T follicular helper cell (primary cell): ENCODE data around the gene VWA3B.
"Not testable (repeated sequence)": the region's sequence is repeated elsewhere in the genome, so short reads cannot be mapped to it uniquely, and the experiment has no call there.

ENCODE experiments used
- DNase-seq: peaks from one replicate; pipeline ENCODE4 v3.0.0-alpha.2; 2020; ENCODE audit warnings: low read depth

The VWA3B gene

DNA sequence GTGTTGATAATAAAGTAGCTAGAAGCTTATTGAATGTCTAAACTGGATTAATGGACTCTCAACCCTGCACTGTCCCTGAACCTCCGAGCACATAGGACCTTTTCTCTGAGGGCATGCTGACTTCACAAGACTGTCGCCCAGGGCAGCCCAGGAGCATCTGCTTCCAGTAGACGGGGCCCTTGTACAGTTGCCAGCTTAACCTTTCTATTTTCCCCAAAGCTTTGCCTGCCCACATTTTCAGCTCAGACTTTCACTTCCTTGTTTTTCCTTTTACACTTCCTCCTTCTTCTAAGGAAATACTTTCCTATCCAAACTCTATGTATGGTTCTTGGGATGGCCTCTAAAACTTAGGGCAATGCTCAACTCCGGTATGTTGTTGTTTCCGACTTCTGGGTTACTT, 1.3 kb downstream of the VWA3B start:
- no peak for DNase-seq

DNA sequence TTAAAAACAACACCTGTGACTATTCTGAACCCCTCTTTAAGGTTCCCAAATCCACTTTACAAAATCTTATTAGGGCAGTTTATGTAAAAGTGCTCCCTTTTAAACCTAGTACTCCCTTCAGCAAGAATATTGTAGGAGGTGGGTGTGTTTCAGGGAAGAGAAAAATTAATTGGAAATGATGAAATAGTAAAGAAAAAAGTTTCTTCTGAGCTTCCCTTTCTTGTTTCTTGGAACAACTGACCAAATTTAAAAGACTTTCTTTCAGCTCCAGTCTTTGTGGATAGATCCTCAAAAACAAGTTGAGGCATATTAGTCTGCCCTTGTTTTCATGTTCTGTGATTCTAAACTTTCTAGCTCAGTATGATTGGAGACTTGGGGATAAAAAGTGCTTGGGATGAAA, 3.0 kb downstream of the VWA3B start:
- no peak for DNase-seq

DNA sequence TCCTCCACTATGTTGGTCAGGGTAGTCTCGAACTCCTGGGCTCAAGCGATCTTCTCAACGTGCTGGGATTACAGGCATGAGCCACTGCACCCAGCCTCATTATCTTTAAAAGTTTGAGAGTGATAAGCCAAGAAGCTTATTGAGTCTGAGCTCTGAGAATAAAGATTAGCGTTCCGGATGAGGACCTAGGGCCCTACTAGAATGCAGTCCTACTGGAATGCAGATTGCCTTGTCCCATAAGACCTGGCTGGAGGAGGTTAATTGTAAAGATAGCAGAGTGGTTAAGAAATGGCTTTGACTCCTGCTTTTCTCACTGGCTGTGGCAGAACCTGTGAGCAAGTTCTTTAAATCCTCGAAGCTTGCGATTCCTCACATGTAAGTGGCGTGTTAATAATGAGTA, 4.0 kb downstream of the VWA3B start:
- DNase-seq, result no peak

DNA sequence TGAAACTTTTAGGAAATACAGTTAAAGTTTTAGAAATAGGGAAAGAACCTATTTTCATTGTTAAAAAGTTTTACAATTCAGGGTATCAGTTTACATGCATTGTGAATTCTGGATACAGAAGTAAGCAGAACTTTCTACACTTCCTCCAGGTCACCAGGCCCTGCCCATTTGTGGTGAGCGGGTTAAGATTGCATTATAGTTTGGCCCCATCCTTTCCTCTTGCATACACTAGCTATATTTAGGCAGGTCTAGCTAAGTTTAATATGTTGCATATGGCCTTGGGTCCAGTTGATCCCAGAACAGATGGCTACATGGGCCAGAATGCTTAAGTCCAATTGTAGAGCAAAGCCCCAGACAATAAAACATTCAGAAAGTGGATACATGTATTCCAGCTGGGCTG, 4.8 kb downstream of the VWA3B start:
- DNase-seq, result no peak

DNA sequence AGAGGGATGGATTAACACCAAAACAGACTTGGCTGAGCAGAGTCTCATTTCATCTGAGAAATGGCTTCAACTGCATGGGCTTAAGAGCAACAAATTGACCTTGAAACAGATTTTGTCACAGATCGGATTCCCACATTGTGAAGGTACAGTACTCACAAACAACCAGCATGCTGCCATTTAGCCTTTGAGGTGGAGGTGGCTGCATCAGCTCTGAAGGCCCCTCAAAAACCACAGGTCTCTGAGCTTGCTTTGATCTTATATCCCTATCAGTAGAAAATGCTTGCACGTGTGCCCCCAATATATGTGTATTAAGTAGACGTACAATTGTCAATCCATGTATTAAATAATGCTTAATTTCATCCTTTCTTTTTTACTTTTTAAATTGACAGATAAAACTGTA, 6.2 kb downstream of the VWA3B start:
- DNase-seq, result no peak

DNA sequence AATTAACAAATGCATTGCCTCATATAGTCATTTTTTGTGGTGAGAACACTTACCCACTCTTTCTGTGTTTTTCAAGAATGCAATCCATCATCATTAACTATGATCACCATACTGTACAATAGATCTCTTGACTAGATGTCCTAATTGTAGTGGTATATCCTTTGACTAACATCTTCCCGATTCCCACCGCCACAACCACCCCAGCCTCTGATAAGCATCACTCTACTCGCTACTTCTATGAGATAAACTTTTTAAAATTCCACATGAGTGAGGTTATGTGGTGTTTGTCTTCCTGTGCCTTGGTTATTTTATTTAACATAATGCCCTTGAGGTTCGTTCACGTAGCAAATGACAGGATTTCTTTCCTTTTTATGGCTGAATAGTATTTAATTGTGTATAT, 6.6 kb downstream of the VWA3B start:
- no peak for DNase-seq

DNA sequence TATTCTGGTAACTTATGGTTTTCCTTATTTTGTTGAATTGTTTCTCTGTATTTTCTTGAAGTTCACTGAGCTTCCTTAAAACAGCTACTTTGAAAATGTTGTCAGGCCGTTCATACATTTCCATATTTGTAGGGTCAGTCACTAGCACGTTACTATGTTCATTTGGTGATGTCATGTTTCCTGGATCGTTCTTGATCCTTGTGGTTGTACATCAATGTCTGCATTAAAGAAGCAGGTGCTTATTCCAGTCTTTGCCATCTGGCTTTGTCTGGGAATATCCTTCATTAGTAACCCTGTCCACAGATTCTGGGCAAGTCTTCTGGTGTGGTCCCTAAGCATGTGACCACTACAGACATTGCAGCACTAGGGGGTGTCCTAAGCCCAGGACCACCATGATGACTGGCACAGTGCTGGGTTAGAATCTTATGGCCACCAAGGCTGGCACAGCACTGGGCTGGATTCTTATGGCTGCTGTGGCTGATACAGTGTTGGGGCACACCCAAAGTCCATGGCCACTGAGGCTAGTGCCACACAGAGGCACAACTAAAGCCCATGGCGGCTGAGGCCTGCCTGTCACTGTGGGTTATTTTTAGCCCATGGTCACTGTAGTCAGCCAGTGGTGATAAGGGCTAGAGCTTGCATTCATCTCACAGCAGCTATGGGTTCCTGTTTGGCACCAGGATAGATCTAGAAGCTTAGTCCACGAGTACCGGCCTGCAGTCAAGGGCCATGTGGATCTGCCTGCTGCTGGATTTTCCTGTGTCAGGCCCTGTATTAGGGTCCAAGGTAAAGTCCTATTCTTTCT, 13.2 kb downstream of the VWA3B start:
- DNase-seq, result no peak

DNA sequence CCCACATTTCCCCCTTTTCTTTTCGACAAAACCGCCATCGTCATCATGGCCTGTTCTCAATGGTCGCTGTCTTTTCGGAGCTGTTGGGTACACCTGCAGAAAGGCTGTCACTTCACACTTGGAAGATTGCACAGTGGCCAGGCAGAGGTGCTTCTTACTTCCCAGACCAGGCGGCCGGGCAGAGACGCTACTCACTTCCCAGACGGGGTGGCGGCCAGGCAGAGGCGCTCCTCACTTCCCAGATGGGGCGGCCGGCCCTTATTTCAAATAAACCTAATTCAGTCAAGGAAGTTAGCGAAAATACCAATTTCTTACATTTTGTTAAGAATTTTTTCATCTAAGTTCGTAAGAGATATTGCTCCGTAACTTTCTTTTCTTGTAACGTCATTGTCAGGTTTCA, 15.3 kb downstream of the VWA3B start:
- DNase-seq, result not testable (repeated sequence)

DNA sequence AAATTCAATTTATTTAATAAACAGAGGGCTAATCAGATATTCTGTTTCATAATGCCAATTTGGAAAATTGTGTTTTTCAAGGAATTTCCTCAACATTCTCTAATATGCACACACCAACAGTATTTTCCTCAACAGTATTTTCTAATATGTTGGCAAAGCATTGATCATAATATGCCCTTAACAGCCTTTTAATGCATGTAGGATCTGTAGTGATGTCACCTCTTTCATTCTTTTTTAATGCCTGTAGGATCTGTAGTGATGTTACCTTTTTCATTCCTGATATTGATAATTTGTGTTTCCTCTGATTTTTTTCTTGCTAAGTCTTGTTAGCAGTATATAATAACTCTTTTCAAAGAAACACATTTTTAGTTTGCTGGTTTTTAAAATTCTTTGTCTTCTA, 15.9 kb downstream of the VWA3B start:
- DNase-seq, result no peak

DNA sequence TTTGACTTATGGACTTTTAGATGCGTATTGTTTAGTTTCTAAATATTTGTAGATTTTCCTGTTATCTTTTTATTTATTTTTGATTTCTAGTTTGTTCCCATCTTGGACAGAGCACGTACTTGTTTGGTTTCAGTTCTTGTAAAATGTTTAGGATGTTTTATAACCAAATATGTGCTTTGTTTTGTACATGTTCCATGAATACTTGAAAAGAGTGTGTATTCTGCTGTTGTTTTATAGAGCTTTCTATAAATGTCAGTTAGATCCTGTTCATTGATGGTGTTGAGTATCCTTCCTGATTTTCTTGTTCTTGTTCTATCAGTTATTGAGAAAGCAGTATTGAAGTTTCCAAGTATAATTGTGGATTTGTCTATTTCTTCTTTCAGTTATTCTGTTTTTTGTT, 21.1 kb downstream of the VWA3B start:
- DNase-seq, result no peak

DNA sequence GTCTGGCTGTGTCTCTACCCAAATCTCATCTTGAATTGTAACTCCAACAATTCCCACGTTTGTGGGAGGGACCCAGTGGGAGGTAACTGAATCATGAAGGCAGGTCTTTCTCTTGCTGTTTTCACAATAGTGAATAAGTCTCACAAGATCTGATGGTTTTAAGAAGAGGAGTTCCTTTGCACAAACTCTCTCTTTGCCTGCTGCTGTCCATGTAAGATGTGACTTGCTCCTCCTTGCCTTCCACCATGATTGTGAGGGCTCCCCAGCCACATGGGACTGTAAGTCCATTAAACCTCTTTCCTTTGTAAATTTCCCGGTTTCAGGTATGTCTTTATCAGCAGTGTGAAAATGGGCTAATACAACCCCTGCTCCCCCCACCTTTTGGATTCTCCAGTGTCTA, 23.8 kb downstream of the VWA3B start:
- no peak for DNase-seq

DNA sequence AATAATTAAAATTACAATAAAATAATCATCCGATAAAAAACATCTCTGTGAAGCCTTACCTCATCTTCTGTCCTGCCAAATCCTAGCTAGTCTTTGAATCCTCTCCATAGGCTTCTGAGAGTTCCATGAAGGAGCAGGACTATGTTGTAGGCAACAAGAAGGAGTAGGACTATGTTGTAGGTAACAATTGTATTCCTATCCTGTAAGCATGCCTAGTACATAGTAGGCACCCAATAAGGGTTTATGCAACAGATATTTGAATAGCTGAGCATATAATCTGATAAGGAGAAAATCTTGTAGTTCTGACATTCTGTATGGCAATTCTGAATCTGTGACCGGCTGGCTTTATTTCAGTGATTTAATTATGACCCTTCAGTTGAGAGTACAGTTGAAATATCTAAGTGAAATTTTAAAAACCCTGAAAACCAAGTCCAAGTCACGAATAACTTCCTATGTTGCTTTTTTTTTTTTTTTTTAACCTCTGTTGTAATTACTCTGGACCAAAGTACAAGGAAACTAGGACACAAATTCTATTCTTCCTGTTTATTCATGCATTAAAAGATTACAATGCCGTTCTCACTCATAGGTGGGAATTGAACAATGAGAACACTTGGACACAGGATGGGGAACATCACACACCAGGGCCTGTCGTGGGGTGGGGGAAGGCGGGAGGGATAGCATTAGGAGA, 27.8 kb downstream of the VWA3B start:
- DNase-seq, result no peak

DNA sequence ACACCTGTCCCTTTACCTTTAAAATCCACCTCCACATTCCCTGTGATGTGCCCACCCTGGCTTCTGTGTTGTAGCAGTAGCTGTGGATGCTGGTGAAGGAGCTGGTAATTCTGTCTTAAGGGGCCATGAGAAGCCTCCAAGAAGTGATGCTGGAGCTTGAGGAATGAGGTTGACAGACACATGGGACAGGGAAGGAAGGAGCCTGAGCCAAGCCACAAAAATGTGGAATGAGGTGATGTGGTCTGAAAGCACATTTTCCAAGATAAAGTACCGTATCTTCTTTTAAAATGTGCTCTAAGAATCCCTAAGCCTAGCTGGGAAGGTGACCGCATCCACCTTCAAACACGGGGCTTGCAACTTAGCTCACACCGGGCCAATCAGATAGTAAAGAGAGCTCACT, 31.2 kb downstream of the VWA3B start:
- DNase-seq, result no peak

DNA sequence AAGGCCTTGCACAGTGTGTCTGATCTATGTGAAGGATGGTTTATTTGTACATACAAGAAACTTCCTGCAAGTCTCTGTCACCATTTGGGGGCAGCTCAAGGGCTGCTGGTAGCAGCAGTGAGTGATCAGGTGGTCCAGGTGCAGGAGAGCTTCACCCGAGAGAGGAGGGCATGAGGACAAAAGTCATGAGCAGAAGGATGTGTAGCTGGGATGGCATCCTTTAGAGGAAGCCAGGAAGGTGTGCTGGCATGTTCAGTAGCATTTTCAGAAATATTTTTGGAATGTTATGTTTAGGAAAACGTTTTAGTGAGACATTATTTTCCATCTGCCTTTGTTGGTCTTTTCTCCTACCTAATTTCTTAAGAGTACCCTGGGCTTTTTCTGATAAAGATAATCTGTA, 31.9 kb downstream of the VWA3B start:
- no peak for DNase-seq

DNA sequence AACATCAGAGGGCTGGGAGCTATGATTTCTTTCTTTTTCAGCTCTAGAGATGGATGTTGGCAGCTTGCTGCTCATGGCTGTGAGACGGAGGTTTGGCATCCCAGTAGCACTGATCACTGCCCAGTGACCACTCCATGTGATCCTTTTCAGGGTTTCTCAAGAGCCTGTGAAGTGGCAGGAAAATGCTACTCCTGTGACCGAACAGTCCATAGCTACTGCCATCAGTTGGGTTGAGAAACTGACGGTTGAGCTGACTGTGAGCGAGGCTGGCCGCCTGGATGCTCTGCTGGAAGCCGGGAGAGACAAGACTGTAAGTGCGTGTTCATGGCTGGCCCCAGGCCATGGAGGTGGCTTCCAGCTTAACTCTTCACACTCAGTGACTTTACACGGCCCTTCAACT, 34.2 kb downstream of the VWA3B start:
- no peak for DNase-seq

DNA sequence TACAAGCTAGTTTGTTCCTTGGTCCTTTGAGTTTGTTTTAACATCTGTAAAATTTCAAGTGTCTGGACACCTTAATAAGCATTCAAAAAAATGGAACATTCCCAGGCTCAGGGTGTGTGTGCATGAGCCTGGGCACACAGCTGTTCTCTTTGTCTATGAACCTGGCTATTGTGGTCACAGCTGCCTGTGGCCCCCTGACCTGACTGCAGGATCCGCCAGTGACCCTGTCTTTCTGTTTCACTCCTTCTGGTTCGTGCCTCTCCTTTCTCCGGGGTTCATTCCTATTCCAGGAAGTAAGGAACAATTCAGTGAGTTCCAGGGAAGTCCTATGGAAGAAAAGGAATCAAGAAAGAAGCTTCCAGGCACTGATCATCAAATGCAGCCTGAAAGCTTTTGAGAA, 35.6 kb downstream of the VWA3B start:
- no peak for DNase-seq

DNA sequence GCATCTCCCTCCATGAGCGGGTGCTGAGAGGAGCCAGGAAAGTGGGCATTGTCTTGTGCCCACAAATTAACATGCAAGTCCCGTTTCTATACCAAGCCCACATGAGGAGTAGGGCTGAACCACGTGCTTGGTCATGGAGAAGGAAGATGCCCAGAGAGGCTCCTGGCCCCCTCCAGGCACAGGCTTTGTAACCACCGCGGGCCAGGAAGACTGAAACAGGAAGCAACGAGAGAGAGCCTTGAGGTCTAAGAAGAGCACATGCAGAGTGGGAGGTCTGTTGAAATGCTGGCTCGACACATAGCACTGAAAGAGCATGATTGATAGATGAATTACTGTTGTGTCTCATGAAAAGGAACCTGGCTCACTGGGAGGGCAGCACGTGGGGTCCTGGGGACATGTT, 36.3 kb downstream of the VWA3B start:
- no peak for DNase-seq

DNA sequence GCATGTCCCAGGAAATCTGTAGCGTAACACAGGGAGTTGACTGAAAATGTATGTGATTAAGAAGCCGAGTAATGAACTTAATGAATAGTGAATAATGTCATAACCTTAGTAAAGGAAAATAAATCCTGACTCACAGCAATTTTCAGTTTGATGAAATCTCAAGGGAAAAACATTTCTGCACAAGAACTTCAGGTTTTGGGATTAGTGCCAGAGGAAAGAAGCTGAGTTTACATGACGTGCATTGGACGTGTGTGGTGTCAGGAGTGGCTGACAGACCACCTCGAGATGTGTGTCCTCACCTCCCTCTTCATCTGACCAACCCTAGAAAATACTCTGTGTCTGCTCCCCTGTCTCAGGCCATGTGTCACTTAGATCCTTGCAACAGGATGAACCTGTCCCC, 39.1 kb downstream of the VWA3B start:
- no peak for DNase-seq

DNA sequence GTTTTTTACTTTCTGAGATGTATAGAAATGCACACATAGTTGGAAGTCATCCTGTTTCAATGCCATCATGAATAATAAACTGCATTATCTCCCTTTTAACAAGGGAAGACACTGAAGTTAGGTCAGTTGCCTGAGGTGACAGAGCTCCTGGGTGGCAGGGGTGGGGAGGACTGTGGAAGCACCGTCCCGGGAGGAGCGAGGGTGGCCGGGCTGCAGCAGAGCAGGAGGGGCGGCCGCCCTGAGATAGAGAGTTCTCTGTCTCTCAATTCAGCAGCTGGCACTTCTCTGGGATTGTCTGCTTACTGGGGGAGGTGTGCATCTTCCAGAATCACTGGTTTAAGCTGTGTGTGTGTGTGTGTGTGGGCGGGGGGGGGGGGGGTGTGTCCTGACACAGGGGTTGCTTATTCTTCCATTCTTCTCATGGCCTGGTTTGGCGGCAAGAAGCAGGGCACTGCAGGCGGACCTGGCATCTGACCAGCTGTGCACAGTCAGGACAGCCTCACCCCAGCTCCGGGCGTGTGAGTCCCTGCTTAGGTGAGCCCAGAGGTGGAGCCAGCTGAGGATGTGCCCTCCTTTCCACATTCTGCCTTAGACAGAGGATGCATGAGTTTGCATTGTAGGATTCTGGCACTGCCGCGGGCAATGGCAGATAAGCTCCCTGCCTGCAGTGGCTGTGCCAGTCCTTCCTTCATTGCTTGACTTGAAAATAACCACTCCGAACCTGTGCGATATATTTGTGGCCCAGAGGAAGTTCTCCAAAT, 40.4 kb downstream of the VWA3B start:
- DNase-seq, result no peak

DNA sequence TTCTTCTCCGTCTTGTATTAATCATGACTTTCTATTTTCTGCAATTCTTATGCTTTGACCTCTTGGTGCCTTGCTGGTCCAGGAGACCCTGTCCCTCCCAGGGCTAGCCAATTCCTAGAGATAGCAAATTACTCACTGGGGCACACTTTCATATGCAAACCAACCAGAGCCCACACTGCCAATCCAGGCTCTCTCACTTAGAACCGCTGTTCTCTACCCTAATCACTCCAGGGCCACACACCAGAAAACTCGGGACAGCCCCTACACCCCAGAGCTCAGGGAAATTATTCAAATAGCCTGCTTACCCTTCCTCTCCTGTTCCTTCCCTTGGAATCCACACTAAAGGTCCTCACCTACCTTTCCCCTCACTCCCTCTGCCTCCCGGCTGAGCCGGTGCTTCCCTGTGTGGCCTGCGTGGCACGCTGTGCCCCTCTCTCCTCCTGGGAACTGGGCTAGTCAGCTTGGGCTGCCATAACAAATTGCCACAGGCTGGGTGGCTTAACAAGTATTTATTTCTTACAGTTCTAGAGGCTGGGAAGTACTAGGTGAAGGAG, 41.7 kb downstream of the VWA3B start:
- no peak for DNase-seq

DNA sequence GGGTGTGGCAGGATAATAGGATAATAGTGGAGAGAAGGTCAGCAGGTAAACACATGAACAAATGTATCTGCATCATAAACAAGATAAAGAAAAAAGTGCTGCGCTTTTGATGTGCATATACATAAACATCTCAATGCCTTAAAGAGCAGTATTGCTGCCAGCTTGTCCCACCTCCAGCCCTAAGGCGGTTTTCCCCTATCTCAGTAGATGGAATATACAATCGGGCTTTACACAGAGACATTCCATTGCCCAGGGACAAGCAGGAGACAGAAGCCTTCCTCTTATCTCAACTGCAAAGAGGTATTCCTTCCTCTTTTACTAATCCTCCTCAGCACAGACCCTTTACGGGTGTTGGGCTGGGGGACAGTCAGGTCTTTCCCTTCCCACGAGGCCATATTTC, 43.1 kb downstream of the VWA3B start:
- not testable (repeated sequence) for DNase-seq

DNA sequence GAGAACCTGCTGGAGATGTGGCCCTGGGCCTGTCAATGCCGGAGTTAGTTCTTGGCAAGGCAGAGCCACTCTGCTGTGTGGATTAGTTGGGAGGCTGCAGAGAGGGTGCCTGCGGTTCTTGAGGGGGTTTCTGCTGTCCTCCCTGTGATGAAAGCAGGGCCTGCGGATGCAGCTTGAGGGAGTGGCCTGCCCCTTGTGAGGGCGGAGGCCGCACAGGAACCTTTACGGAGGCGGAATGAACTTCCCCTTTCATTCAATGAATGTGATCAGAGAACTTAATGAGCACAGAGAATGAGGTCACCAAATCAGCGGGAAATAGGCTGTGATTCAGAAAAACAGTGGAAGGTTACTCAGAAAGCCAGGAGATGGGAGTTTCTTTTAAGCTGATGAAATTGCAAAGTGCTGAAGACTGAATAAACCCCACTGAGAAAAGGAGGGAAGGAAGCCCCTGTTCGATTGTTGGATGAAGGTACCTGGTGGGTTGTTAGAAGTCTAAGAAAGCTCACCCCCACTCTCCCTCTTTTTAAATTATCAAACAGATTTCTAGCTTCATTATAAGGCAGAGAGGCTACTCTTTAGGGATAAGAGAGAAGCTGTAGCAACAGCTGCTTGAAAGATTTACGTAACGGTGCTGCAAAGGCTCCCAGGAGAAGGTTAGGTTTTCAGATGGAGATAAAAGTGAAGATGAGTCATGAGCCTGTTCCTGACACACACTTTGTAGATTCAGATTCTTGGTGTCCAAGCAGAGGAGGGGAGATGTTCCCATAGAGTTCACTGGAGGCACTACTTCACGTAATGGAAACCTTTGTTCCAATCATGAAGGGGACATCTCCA, 47.4 kb downstream of the VWA3B start:
- DNase-seq, result no peak
